ENCODE measurements around the gene FLT1.

FLT1 gene

DNA sequence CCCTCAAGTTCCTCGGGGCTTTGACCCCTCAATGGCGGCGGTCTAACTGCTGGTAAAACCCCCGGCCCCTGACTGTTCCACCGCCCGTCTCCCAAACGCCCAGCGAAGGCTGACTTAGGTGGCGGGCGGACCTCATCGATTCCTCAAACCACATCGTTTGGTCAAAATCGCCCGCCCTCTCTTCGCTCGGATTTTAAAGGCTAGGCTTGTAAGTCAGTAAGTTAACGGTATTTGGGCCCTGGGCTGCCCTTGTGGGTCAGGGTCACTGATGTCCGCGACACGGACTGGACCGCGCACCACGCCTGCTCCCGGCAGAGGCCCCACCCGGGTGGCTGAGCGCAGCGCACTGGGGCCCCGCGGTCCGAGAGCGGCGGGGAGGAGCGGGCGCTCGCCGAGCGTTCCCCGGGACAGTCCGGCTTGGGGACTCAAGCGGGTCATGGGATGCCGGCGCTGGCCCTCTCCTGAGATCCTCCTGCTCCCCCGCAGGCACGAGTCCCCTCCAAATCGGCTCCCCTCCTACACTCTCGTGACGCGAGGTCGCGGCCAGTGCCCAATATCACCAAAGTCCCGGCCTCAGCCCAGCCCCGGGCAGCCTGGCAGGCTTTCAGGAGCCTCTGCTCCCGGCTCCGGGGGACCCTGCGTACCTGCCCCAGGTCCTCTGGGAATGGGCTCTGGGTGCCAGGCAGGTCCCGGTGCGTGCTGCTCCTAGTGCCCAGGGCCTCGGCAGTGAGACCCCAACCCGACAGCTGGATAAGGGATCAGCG is 1.0 kb downstream of the FLT1 start:
- no peak overlapping the region for H2AFZ ChIP-seq (ENCODE audit: low read depth)
- H3K9ac ChIP-seq, result no peak overlapping the region
- no peaks in the 10 kb centered on the region for H3K79me2 ChIP-seq (ENCODE audit: insufficient read depth, low read depth)
- no peaks in the 10 kb centered on the region for H3K4me1 ChIP-seq (ENCODE audit: low read depth, poor library complexity, severe bottlenecking)
- no peaks in the 10 kb centered on the region for H4K20me1 ChIP-seq (ENCODE audit: insufficient read depth)
- H3K4me3 ChIP-seq (IDR thresholded peaks at IDR 0.05; ENCODE audit: insufficient read depth, low read depth, low read length), result no peak overlapping the region
- H3K4me2 ChIP-seq, result no peak overlapping the region
- no peak overlapping the region for H3K27ac ChIP-seq
- no peaks in the 10 kb centered on the region for H3K27me3 ChIP-seq (ENCODE audit: insufficient read depth, low read depth)
- TF ChIP-seq, protein P1, sequence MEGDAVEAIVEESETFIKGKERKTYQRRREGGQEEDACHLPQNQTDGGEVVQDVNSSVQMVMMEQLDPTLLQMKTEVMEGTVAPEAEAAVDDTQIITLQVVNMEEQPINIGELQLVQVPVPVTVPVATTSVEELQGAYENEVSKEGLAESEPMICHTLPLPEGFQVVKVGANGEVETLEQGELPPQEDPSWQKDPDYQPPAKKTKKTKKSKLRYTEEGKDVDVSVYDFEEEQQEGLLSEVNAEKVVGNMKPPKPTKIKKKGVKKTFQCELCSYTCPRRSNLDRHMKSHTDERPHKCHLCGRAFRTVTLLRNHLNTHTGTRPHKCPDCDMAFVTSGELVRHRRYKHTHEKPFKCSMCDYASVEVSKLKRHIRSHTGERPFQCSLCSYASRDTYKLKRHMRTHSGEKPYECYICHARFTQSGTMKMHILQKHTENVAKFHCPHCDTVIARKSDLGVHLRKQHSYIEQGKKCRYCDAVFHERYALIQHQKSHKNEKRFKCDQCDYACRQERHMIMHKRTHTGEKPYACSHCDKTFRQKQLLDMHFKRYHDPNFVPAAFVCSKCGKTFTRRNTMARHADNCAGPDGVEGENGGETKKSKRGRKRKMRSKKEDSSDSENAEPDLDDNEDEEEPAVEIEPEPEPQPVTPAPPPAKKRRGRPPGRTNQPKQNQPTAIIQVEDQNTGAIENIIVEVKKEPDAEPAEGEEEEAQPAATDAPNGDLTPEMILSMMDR (conservative IDR thresholded peaks at IDR 0.05; ENCODE audit: low read depth, low read length), result no peak
- no peaks in the 10 kb centered on the region for H3K36me3 ChIP-seq (ENCODE audit: insufficient read depth)

DNA sequence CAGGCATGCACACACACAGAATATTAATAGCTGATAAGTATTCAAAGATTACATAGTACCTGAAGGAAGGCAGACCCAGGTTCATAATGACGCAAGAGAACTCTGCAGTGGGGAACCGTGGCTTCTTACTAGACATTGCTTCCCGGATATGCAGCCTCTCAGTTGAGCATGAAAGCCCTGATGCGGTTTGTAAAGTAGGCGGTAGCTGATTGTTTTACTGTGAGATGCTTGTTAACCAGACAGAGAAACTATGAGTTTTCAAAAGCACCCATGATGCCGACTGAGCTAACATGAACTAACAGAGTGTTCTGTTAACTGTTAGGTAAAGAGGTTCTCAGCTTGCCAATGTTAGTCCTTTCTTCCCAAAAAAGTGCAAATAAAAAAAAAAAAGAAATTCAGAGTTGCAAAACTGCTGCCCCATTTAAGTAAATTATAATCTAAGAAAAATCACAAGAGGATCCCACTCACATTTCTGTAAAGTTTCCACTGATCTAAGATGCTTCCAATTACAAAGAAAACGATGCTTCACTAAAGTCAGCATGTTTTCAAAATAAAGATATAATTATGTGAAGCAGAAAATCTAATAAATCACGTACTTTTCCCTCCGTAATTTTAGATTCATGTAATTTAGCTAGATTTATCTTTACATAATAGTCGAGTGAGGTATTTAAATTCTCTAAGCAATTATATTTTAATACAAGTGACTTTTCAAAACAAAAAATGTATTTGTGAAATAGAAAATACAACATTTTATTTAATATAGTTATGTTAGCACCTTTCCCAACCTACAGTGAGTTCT is 2.2 kb downstream of the FLT1 start:
- Histone ChIP-seq H3K36me3 (ENCODE audit: insufficient read depth) (no peaks in the 10 kb centered on the region), H3K79me2 (ENCODE audit: insufficient read depth, low read depth) (no peaks in the 10 kb centered on the region), H3K27ac (no peak overlapping the region), H3K27me3 (ENCODE audit: insufficient read depth, low read depth) (no peaks in the 10 kb centered on the region), H3K4me1 (ENCODE audit: low read depth, poor library complexity, severe bottlenecking) (no peaks in the 10 kb centered on the region), H2AFZ (ENCODE audit: low read depth) (no peak overlapping the region), H4K20me1 (ENCODE audit: insufficient read depth) (no peaks in the 10 kb centered on the region), H3K9ac (no peak overlapping the region), H3K4me2 (no peak overlapping the region), H3K4me3 (IDR thresholded peaks at IDR 0.05; ENCODE audit: insufficient read depth, low read depth, low read length) (no peak overlapping the region)
- TF ChIP-seq, protein P1 (conservative IDR thresholded peaks at IDR 0.05; ENCODE audit: low read depth, low read length), result no peak

DNA sequence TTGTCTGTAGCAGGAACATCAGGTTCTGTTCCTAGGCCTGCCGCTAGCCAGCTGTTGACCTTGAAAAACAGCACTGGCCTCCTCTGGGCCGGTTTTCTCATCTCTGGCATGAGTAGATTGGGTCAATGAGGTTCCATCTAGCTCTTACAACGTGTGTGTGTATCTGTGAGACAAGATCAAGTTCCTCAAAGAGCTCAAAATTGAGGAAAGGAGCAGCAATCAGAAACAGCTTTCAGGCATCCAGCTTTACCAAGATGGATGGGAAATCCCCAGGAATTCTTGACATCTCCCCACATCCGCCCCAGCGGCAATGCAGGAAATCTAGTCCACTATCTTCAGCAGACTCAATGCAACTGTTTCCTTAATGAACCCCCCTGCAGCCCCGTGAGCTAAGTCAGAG is 4.9 kb downstream of the FLT1 start:
- Histone ChIP-seq H3K79me2 (ENCODE audit: insufficient read depth, low read depth) (no peaks in the 10 kb centered on the region), H2AFZ (ENCODE audit: low read depth) (no peak overlapping the region), H3K4me3 (IDR thresholded peaks at IDR 0.05; ENCODE audit: insufficient read depth, low read depth, low read length) (no peak overlapping the region), H3K9ac (no peak overlapping the region), H3K4me1 (ENCODE audit: low read depth, poor library complexity, severe bottlenecking) (no peaks in the 10 kb centered on the region), H4K20me1 (ENCODE audit: insufficient read depth) (no peaks in the 10 kb centered on the region), H3K36me3 (ENCODE audit: insufficient read depth) (no peaks in the 10 kb centered on the region), H3K27ac (no peak overlapping the region), H3K4me2 (no peak overlapping the region), H3K27me3 (ENCODE audit: insufficient read depth, low read depth) (no peaks in the 10 kb centered on the region)
- TF ChIP-seq, protein P1 (conservative IDR thresholded peaks at IDR 0.05; ENCODE audit: low read depth, low read length), result no peak

DNA sequence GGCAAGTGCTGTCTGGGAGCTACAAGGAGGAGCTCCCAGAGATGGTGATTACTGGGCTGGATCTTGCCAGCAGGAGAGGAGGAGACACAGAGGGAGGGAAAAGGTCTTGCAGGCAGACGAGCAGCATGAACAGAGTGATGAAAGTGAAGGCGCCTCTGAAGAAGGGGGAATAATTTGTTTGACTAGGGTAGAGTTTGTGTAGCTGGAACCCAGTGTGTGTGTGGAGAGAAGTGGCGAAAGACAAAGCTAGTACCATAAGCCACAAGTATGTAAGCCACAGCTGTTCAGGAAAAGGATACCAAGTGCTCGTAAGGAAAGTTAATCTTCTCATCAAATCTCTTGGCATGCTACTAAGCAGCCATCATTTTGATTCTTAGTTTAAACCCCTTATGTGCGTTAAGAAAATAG is 5.4 kb downstream of the FLT1 start:
- no peak overlapping the region for H3K4me3 ChIP-seq (IDR thresholded peaks at IDR 0.05; ENCODE audit: insufficient read depth, low read depth, low read length)
- no peaks in the 10 kb centered on the region for H3K79me2 ChIP-seq (ENCODE audit: insufficient read depth, low read depth)
- TF ChIP-seq, protein P1 (conservative IDR thresholded peaks at IDR 0.05; ENCODE audit: low read depth, low read length), result no peak
- no peak overlapping the region for H3K27ac ChIP-seq
- H2AFZ ChIP-seq (ENCODE audit: low read depth), result no peak overlapping the region
- no peaks in the 10 kb centered on the region for H3K36me3 ChIP-seq (ENCODE audit: insufficient read depth)
- H4K20me1 ChIP-seq (ENCODE audit: insufficient read depth), result no peaks in the 10 kb centered on the region
- no peaks in the 10 kb centered on the region for H3K27me3 ChIP-seq (ENCODE audit: insufficient read depth, low read depth)
- no peak overlapping the region for H3K9ac ChIP-seq
- H3K4me1 ChIP-seq (ENCODE audit: low read depth, poor library complexity, severe bottlenecking), result no peaks in the 10 kb centered on the region
- H3K4me2 ChIP-seq, result no peak overlapping the region
